GM12865 (cell line): Measurements from ENCODE around the gene MAGEC3.
"Not testable (repeated sequence)": the region's sequence is repeated elsewhere in the genome, so short reads cannot be mapped to it uniquely, and the experiment has no call there.

Experiments used
- DNase-seq: peaks from one replicate; pipeline ENCODE4 v3.0.0; 2010; ENCODE audit warnings: low read depth
- H3K4me3 ChIP-seq: 2 replicates; pipeline ENCODE4 v1.5.1; 2011; ENCODE audit warnings: mild to moderate bottlenecking, low read depth, low read length, control low read depth
- CTCF ChIP-seq: IDR thresholded peaks from 2 replicates; pipeline ENCODE4 v1.5.1; 2011; ENCODE audit warnings: low read length, control low read depth, low read depth, inconsistent platforms; ENCODE audit not compliant: insufficient read depth; ENCODE audit errors: missing control alignments

The MAGEC3 gene

GRCh38 chrX:141857479-141857878 lies 19.4 kb downstream of the MAGEC3 start:
- DNase-seq, result no peak
- H3K4me3 ChIP-seq, result no peak overlapping the region
- no peak for TF ChIP-seq CTCF

GRCh38 chrX:141879616-141880015 lies 41.5 kb downstream of the MAGEC3 start:
- no peak for TF ChIP-seq CTCF
- no peak for DNase-seq
- H3K4me3 ChIP-seq, result no peak overlapping the region

- not testable (repeated sequence) for H3K4me3 ChIP-seq, DNase-seq
Measured at GRCh38 chrX:141888811-141889210, 50.7 kb downstream of the MAGEC3 start.

GRCh38 chrX:141894733-141895132 lies 56.6 kb downstream of the MAGEC3 start:
- no peak overlapping the region for H3K4me3 ChIP-seq
- no peak for TF ChIP-seq CTCF
- DNase-seq, result no peak

GRCh38 chrX:141897690-141898089 lies 59.6 kb downstream of the MAGEC3 start:
- DNase-seq, result no peak
- no peak overlapping the region for H3K4me3 ChIP-seq
- TF ChIP-seq CTCF, result no peak

GRCh38 chrX:141902366-141902765 lies 64.2 kb downstream of the MAGEC3 start:
- no peak overlapping the region for H3K4me3 ChIP-seq
- no peak for DNase-seq
- TF ChIP-seq CTCF, result no peak

GRCh38 chrX:141903400-141904155 lies 65.5 kb downstream of the MAGEC3 start, which contains the start of gene MAGEC1:
Gene MAGEC1 (plus strand): TSS chrX:141903894. CDS start chrX:141905073, 1,179 bp downstream.
- no peak for DNase-seq
- TF ChIP-seq CTCF, result no peak
- H3K4me3 ChIP-seq, result no peak within 1 kb of the TSS
